HG03066 (cell line): ENCODE results near the gene CPED1.
"Not testable (repeated sequence)": the region's sequence is repeated elsewhere in the genome, so short reads cannot be mapped to it uniquely, and the experiment has no call there.

ENCODE experiments used
- ATAC-seq: cut with Tn5 transposase; IDR thresholded peaks from one replicate; pipeline ENCODE4 v1.9.1; 2021; ENCODE audit warnings: low read depth; ENCODE audit not compliant: unreplicated experiment

The CPED1 gene

GRCh38 chr7:121125454-121125853 lies 136.9 kb downstream of the CPED1 start:
- not testable (repeated sequence) for ATAC-seq

- no peak for ATAC-seq
Observed at GRCh38 chr7:121126201-121126600, 137.7 kb downstream of the CPED1 start.

GRCh38 chr7:121126801-121127534 lies 138.5 kb downstream of the CPED1 start:
- no peak for ATAC-seq

DNA sequence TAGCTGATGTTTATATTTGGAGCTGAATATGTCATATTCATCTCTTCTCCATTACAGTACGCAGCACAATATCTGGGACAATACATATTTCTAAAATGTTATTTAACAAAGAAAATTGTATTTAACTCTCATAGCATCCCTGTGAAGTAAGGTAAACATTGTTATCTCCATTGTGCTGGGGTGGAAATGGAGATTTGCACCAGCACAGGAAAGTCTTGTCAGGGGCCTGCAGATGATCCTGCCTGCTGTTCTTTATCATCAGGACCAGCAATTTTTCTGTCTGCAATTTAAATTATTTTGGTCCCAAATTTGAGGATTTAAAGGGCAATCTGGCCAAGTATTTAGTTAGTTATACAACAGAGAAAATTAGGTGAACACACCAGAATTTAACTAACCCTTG lies 144.4 kb downstream of the CPED1 start:
- ATAC-seq, result no peak

DNA sequence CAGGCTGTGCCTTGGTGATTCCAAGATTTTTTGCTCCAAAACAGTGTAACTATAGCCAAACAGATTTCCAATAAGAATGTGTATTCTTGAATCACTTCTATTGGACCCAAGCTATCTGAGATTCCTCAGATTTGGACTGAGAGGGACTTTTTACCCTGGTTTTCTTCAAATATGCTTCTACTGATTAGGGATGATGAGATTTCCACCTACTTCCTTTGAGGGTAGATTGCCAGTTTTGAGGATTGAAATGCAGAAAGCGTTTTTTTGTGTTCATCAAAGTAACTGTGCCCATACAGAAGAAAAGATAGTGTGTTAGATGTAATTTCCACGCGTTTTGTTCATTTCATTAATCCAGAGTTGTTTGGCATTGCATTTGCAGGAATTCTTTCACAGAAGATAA lies 144.9 kb downstream of the CPED1 start:
- ATAC-seq, result no peak

GRCh38 chr7:121137580-121137979 lies 149.1 kb downstream of the CPED1 start:
- ATAC-seq, result no peak

- peak; percentile 100 for ATAC-seq
Observed at GRCh38 chr7:121138262-121138933, 149.9 kb downstream of the CPED1 start.

- no peak for ATAC-seq
Observed at GRCh38 chr7:121139427-121139826, 150.9 kb downstream of the CPED1 start.

- ATAC-seq, result no peak
Observed at GRCh38 chr7:121140790-121141189, 152.3 kb downstream of the CPED1 start.

GRCh38 chr7:121151774-121152221 lies 163.3 kb downstream of the CPED1 start:
- ATAC-seq, result no peak

DNA sequence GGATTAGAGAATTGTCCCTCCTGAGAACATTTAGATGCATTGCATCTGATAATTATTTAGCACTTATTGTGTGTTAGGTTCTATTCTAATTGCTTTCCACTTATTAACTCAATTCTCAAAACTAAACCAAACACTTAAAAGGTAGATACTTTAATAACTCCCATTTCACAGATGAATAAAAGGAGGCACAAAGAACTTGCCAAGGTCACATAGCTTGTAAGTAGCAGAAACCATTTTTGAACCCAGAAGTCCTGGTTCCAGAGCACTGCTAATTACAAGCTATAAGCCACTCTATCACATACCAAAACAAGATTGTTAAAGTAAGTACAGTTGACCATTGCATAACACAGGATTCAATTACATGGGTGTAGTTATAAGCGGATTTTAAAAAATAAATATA lies 164.9 kb downstream of the CPED1 start:
- no peak for ATAC-seq

GRCh38 chr7:121153995-121154394 lies 165.5 kb downstream of the CPED1 start:
- ATAC-seq, result no peak

DNA sequence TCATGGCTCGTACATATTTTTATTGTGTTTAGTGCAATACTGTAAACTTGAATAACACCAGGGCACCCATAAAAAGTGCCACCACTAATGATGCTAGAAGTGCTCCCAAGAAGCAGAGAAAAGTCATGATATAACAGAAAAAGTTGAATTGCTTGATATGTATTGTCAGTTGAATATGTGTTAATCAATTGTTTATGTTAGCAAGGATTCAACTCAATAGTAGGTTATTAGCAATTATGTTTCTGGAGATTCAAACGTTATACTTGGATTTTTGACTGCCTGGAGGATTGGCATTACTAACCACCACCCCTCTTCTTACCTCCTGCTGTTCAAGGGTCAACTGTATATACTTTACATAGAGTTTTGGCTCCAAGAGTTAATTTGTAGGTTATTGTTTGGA lies 168.3 kb downstream of the CPED1 start:
- no peak for ATAC-seq

- ATAC-seq, result no peak
Observed at GRCh38 chr7:121157341-121157751, 168.8 kb downstream of the CPED1 start.

GRCh38 chr7:121157885-121158590 lies 169.5 kb downstream of the CPED1 start:
- no peak for ATAC-seq

DNA sequence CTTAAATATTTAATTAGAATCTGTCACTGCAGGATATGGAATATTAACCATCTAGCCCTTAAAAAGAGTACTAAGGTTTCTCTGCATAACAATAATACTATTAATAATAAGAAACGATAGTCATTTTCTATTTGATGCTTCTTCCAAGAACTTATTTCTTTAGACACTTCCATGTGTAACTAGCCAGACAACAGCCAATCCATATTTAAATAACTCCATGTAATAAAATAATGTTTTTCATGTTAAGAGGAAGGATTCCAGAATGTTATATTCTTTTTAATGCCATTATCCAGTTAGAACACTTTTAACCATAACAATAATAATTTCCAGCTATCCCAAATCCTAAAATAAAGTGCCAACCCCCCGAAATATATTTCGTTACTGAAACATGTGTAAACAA lies 170.2 kb downstream of the CPED1 start:
- no peak for ATAC-seq

- no peak for ATAC-seq
Observed at GRCh38 chr7:121159553-121159952, 171.0 kb downstream of the CPED1 start.

GRCh38 chr7:121160150-121161008 lies 171.9 kb downstream of the CPED1 start:
- no peak for ATAC-seq

- ATAC-seq, result no peak
Observed at GRCh38 chr7:121163699-121164098, 175.2 kb downstream of the CPED1 start.

GRCh38 chr7:121164247-121164646 lies 175.7 kb downstream of the CPED1 start:
- ATAC-seq, result no peak

GRCh38 chr7:121166916-121167315 lies 178.4 kb downstream of the CPED1 start:
- ATAC-seq, result no peak
